Ascending aorta (tissue), 2 donors: ENCODE data around the gene PSRC1. TPM values are rescaled to one million over a fixed set of nuclear protein-coding genes. Genes with fewer than 3 reads are reported as not detected.

Experiments used
- DNase-seq, 2 donors: peaks; one replicate each; pipeline ENCODE4 v3.0.0-alpha.2; 2019; ENCODE audit warnings: low spot score in 2 of 2
- H3K27ac ChIP-seq, 2 donors: fragments of 200-600 bp; sonication (generic); one replicate each; pipeline ENCODE4 v1.5.1; 2016 to 2017; ENCODE audit warnings: mild to moderate bottlenecking in 1 of 2
- H3K27me3 ChIP-seq: fragments of 200-600 bp; sonication (generic); one replicate; pipeline ENCODE4 v1.5.1; 2017
- H3K36me3 ChIP-seq, 2 donors: fragments of 200-600 bp; sonication (generic); one replicate each; pipeline ENCODE4 v1.5.1; 2016
- H3K4me1 ChIP-seq, 2 donors: fragments of 200-600 bp; sonication (generic); one replicate each; pipeline ENCODE4 v1.5.1; 2016 to 2017; ENCODE audit warnings: mild to moderate bottlenecking in 1 of 2
- H3K4me3 ChIP-seq, 2 donors: fragments of 200-600 bp; sonication (generic); one replicate each; pipeline ENCODE4 v1.5.1; 2016 to 2017; ENCODE audit warnings: mild to moderate bottlenecking in 1 of 2
- H3K9me3 ChIP-seq, 2 donors: fragments of 200-600 bp; sonication (generic); one replicate each; pipeline ENCODE4 v1.5.1; 2016
- CTCF ChIP-seq, 3 experiments: fragments of 200-600 bp in 2 of 3; fragments of 450-650 bp in 1 of 3; sonication (generic) in 2 of 3; IDR thresholded peaks; one replicate each; pipeline ENCODE4 v1.5.1; 2016 to 2019; ENCODE audit warnings: antibody characterized with exemption in 3 of 3, mild to moderate bottlenecking in 1 of 3, moderate library complexity in 1 of 3
- intact Hi-C: fragments of 100-400 bp; cut with DNase I; formaldehyde crosslinking; loops from one replicate; pipeline ENCODE4 v1.15.1; 2023
- total RNA-seq: library from RNA; depleted of rRNA; stranded (reverse); fragments of >200 nt; gene quantifications from one replicate; pipeline ENCODE4 v1.1.0, GENCODE V29; 2016

The PSRC1 gene
- total RNA-seq, 1 donor from 2014 or later, result 1.3 TPM

DNA sequence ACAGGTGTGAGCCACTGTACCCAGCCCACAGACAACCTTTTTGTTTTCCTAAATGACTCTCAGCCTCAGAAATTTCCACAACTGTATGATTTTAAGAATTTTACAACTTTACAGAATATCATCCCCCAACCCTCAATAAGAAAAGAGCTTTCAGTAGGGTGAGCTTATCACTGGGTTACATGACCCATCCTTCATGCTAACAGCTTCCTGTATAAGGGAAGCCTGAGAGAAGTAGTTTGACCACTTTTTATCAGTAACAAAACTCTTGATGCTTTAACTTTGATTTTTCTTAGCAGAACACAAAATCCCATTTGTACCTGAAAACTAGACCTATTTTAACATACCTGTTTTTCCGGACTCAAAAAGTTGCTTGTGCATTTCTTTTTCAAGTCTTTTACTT, 33.6 kb upstream of the PSRC1 start:
- Histone ChIP-seq H3K4me3 (no peak overlapping the region), H3K27me3 (no peaks in the 10 kb centered on the region), H3K36me3 (peaks cover 85 to 98% of the 10 kb centered on the region in 2 donors), H3K9me3 (no peaks in the 10 kb centered on the region), H3K4me1 (no peaks in the 10 kb centered on the region), H3K27ac (no peak overlapping the region)
- TF ChIP-seq CTCF (IDR thresholded peaks at IDR 0.05), result no peak
- intact Hi-C loops, result no loop called here
- DNase-seq, result no peak

DNA sequence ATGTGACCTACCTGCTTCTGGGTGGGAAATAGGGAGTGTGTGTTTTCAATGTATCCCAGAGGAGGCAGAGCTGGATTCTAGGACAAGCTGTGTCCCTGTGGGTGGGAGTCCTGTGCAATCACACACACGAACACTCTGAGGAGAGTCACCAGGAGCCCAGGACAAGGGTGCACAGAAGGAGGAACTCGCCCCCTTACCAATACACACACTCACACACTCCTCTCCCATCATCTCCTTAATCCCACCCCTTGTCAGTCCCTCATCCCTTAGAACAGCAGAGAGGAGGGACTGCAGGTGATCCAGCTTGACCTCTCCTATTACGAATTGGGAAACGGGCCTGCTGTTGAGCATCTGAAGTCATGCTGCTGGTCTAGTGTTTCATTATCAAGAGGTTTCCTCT, 32.3 kb upstream of the PSRC1 start:
- Histone ChIP-seq H3K27me3 (no peaks in the 10 kb centered on the region), H3K27ac (no peak overlapping the region), H3K9me3 (no peaks in the 10 kb centered on the region), H3K36me3 (peaks cover 83 to 98% of the 10 kb centered on the region in 2 donors), H3K4me3 (no peak overlapping the region), H3K4me1 (no peaks in the 10 kb centered on the region)
- DNase-seq, result no peak
- TF ChIP-seq CTCF (IDR thresholded peaks at IDR 0.05), result no peak
- intact Hi-C loops, result no loop called here

- no peaks in the 10 kb centered on the region for H3K27me3 ChIP-seq
Observed at GRCh38 chr1:109314795-109315194, 31.9 kb upstream of the PSRC1 start.

GRCh38 chr1:109312978-109313775, 30.2 kb upstream of the PSRC1 start:
- no peak for TF ChIP-seq CTCF (IDR thresholded peaks at IDR 0.05)
- H3K9me3 ChIP-seq, result no peaks in the 10 kb centered on the region
- no peak for DNase-seq
- no peak overlapping the region for H3K27ac ChIP-seq
- H3K27me3 ChIP-seq, result no peaks in the 10 kb centered on the region
- H3K4me3 ChIP-seq, result no peak overlapping the region
- intact Hi-C loops, result no loop called here
- peaks cover 63 to 92% of the 10 kb centered on the region in 2 donors for H3K36me3 ChIP-seq
- H3K4me1 ChIP-seq, result no peaks in the 10 kb centered on the region

More at GRCh38 chr1:109314795-109315194, 31.9 kb upstream of the PSRC1 start:
- no peak overlapping the region for H3K4me3 ChIP-seq
- no peaks in the 10 kb centered on the region for H3K9me3 ChIP-seq
- no peak overlapping the region for H3K27ac ChIP-seq
- no peak for TF ChIP-seq CTCF (IDR thresholded peaks at IDR 0.05)
- no peaks in the 10 kb centered on the region for H3K4me1 ChIP-seq
- intact Hi-C loops, result no loop called here
- peaks cover 80 to 98% of the 10 kb centered on the region in 2 donors for H3K36me3 ChIP-seq
- no peak for DNase-seq

DNA sequence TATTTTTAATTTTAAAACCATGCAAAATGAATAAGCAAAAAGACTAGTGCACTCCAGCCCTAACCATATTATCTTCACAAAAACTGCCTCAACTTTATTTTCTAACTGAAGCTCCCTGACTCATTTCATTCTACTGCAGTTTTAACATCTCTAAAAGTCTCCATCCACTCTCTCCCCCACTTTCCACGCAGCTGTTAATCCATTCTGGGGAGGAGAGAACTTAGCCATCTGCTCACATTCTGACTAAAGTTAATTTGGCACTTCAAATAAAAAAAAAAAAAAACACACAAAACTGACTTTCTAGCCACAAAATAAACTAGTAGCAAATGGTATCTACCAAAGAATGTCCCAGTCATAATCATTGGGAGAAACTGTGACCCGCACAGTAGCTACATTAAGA, 29.3 kb upstream of the PSRC1 start:
- Histone ChIP-seq H3K27ac (no peak overlapping the region), H3K4me3 (no peak overlapping the region), H3K36me3 (peaks cover 54 to 82% of the 10 kb centered on the region in 2 donors), H3K9me3 (no peaks in the 10 kb centered on the region), H3K27me3 (no peaks in the 10 kb centered on the region), H3K4me1 (no peaks in the 10 kb centered on the region)
- TF ChIP-seq CTCF (IDR thresholded peaks at IDR 0.05), result no peak
- no peak for DNase-seq
- intact Hi-C loops, result no loop called here
